ENCODE data around the gene SCT. TPM values are rescaled to one million over a fixed set of nuclear protein-coding genes. Genes with fewer than 3 reads are reported as not detected.
"Not testable (repeated sequence)": the region's sequence is repeated elsewhere in the genome, so short reads cannot be mapped to it uniquely, and the experiment has no call there.

The SCT gene
- total and polyA plus RNA-seq, 8 donors: 0.95 to 3.1 TPM; not detected in 6

- H3K4me3 ChIP-seq: no peak overlapping the region
- no peak overlapping the region for H3K27ac ChIP-seq
- no peak for DNase-seq
- TF ChIP-seq CTCF (IDR thresholded peaks at IDR 0.05) (no peak), POLR2A (IDR thresholded peaks at IDR 0.05) (no peak), EP300 (IDR thresholded peaks at IDR 0.05) (no peak), POLR2AphosphoS5 (IDR thresholded peaks at IDR 0.05) (no peak)
- no peaks in the 10 kb centered on the region for H3K9me3 ChIP-seq
- intact Hi-C loops (cut with DNase I; ENCODE audit: low total_unique reads): no loop called here
- peaks cover 5 to 10% (median 7%) of the 10 kb centered on the region in 4 donors for H3K4me1 ChIP-seq
- WGBS, 5 donors: 88 to 97% (median 93%) methylated on average over 10 of the region's 10 CpGs
- H3K36me3 ChIP-seq: peaks cover 13 to 57% (median 40%) of the 10 kb centered on the region in 4 donors
- no peaks in the 10 kb centered on the region for H3K27me3 ChIP-seq
Measured at GRCh38 chr11:650482-650881, 23.5 kb upstream of the SCT start.

- H3K27me3 ChIP-seq; H3K4me1 ChIP-seq; DNase-seq; H3K27ac ChIP-seq; H3K4me3 ChIP-seq; H3K9me3 ChIP-seq; intact Hi-C loops (cut with DNase I; ENCODE audit: low total_unique reads): not testable (repeated sequence)
- H3K36me3 ChIP-seq: peaks cover 14 to 60% (median 40%) of the 10 kb centered on the region in 4 donors
- WGBS, 5 donors: 65 to 76% (median 72%) methylated on average over 9 to 10 of the region's 14 CpGs
Measured at GRCh38 chr11:647672-648158, 20.7 kb upstream of the SCT start.

- intact Hi-C loops (cut with DNase I; ENCODE audit: low total_unique reads): no loop called here
- H3K4me3 ChIP-seq: no peak overlapping the region
- H3K27me3 ChIP-seq: no peaks in the 10 kb centered on the region
- no peaks in the 10 kb centered on the region for H3K4me1 ChIP-seq
- 87 to 92% (median 91%) methylated on average over 14 of the region's 14 CpGs for WGBS, 5 donors
- no peak overlapping the region for H3K27ac ChIP-seq
- H3K9me3 ChIP-seq: no peaks in the 10 kb centered on the region
- peaks cover 14 to 67% (median 44%) of the 10 kb centered on the region in 4 donors for H3K36me3 ChIP-seq
- no peak for TF ChIP-seq EP300 (IDR thresholded peaks at IDR 0.05)
- no peak for TF ChIP-seq POLR2A (IDR thresholded peaks at IDR 0.05)
- no peak for TF ChIP-seq POLR2AphosphoS5 (IDR thresholded peaks at IDR 0.05)
- no peak for TF ChIP-seq CTCF (IDR thresholded peaks at IDR 0.05)
- DNase-seq: no peak
Measured at GRCh38 chr11:646214-646613, 19.2 kb upstream of the SCT start.

GRCh38 chr11:645536-645935, 18.6 kb upstream of the SCT start:
- Histone ChIP-seq H3K36me3 (peaks cover 14 to 65% (median 43%) of the 10 kb centered on the region in 4 donors), H3K4me3 (no peak overlapping the region), H3K4me1 (no peaks in the 10 kb centered on the region), H3K27ac (no peak overlapping the region), H3K27me3 (peaks cover 0 to 7% (median 0%) of the 10 kb centered on the region in 3 donors), H3K9me3 (no peaks in the 10 kb centered on the region)
- no peak for TF ChIP-seq EP300 (IDR thresholded peaks at IDR 0.05)
- no peak for TF ChIP-seq POLR2AphosphoS5 (IDR thresholded peaks at IDR 0.05)
- no peak for TF ChIP-seq CTCF (IDR thresholded peaks at IDR 0.05)
- TF ChIP-seq POLR2A (IDR thresholded peaks at IDR 0.05): no peak
- 83 to 90% (median 87%) methylated on average over 12 to 16 of the region's 16 CpGs for WGBS, 5 donors
- no peak for DNase-seq
- intact Hi-C loops (cut with DNase I; ENCODE audit: low total_unique reads): no loop called here

Data from stomach (tissue), 9 donors.